ENCODE measurements around the gene RAI1. TPM values are rescaled to one million over a fixed set of nuclear protein-coding genes. Genes with fewer than 3 reads are reported as not detected.

RAI1 gene
- total and polyA plus RNA-seq, 12 donors: 4.2 to 37.3 (median 26.9) TPM

DNA sequence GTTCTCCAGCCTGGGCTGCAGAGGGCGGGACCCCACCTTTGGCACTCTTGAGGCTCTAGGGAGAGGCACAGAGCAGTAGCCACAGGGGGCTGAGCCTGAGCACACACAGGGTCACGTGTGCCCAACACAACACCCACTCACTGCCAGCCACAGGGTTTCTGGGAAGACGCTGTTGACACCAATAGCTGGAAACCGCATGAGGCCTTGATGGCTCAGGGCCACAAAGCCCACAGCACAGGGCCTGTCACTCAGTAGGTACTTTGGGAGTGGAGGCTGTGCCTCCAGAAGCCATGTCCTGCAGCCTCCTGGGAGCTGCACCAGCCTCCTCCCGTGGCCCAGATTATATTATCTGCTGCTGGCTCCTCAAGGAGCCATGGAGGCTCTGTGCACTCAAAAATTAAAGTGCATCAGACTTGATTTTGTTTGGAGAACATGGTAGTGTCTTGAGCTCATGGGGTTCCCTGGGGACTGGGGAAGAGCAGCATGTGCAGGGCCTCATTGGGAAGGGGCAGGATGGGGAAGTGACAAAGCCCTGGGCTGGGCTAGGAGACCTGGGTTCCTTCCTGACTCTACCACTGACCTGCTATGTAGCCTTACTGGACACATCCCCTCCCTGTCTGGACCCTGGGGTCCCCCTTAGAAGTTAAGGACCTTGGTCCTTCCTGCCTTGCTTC is 168.0 kb downstream of the RAI1 start:
- Histone ChIP-seq H3K36me3 (replicated peaks in 1 of 2) (peaks cover 0 to 6% of the 10 kb centered on the region in 2 donors), H3K4me1 (replicated peaks in 1 of 2) (peaks cover 21 to 25% of the 10 kb centered on the region in 2 donors), H3K27me3 (no peaks in the 10 kb centered on the region), H3K9me3 (replicated peaks in 1 of 3) (no peaks in the 10 kb centered on the region), H3K4me3 (no peak overlapping the region), H3K27ac (peak overlapping the region in 4 of 5 donors; percentile 55 to 93 (median 80))
- 24 to 53% (median 39%) methylated on average over 2 to 5 of the region's 5 CpGs for WGBS, 4 donors
- DNase-seq: peak in 6 of 7 donors; percentile 85 to 95 (median 88)
- TF ChIP-seq, protein P1, sequence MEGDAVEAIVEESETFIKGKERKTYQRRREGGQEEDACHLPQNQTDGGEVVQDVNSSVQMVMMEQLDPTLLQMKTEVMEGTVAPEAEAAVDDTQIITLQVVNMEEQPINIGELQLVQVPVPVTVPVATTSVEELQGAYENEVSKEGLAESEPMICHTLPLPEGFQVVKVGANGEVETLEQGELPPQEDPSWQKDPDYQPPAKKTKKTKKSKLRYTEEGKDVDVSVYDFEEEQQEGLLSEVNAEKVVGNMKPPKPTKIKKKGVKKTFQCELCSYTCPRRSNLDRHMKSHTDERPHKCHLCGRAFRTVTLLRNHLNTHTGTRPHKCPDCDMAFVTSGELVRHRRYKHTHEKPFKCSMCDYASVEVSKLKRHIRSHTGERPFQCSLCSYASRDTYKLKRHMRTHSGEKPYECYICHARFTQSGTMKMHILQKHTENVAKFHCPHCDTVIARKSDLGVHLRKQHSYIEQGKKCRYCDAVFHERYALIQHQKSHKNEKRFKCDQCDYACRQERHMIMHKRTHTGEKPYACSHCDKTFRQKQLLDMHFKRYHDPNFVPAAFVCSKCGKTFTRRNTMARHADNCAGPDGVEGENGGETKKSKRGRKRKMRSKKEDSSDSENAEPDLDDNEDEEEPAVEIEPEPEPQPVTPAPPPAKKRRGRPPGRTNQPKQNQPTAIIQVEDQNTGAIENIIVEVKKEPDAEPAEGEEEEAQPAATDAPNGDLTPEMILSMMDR (IDR thresholded peaks at IDR 0.05): no peak
- TF ChIP-seq POLR2A (IDR thresholded peaks at IDR 0.05): no peak
- intact Hi-C loops (cut with DNase I): no loop called here

DNA sequence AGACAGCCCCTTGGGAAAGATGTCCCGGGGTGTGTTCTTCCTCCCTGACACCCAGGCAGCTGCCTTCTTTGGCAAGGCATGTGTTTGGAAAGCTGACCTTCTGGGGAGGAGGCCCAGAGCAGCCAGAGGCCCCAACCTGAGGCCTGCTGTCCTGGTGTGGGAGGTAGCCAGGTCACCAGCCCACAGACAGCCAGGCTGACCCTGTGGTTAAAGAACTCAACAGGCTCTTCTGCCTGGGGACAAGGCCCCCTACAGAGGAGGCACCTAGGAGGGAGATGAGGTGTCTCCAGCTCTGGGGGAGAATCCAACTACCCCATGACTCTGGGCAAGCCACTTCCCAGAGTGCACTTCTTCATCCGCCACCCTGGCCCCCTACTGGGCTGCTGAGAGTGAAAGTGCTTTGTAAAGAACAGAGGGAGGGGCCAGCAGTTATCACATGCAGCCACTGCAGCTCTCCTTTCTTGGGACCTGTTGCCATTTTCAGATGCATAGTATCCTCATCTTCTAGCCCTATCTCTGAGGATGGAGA is 168.7 kb downstream of the RAI1 start:
- peak in 3 of 7 donors; percentile 68 to 72 (median 71) for DNase-seq
- Histone ChIP-seq H3K27ac (peak overlapping the region; percentile 16 to 93 (median 68)), H3K4me1 (replicated peaks in 1 of 2) (peaks cover 21 to 26% of the 10 kb centered on the region in 2 donors), H3K4me3 (no peak overlapping the region), H3K9me3 (replicated peaks in 1 of 3) (no peaks in the 10 kb centered on the region), H3K27me3 (no peaks in the 10 kb centered on the region), H3K36me3 (replicated peaks in 1 of 2) (peaks cover 0 to 6% of the 10 kb centered on the region in 2 donors)
- WGBS, 4 donors: 56 to 71% (median 59%) methylated on average over 1 to 2 of the region's 2 CpGs
- intact Hi-C loops (cut with DNase I): no loop called here
- TF ChIP-seq POLR2A (IDR thresholded peaks at IDR 0.05): peak in 1 of 2 donors; percentile 14
- TF ChIP-seq, protein P1 (IDR thresholded peaks at IDR 0.05): peak in 5 of 6 experiments; percentile 18 to 44 (median 38)

DNA sequence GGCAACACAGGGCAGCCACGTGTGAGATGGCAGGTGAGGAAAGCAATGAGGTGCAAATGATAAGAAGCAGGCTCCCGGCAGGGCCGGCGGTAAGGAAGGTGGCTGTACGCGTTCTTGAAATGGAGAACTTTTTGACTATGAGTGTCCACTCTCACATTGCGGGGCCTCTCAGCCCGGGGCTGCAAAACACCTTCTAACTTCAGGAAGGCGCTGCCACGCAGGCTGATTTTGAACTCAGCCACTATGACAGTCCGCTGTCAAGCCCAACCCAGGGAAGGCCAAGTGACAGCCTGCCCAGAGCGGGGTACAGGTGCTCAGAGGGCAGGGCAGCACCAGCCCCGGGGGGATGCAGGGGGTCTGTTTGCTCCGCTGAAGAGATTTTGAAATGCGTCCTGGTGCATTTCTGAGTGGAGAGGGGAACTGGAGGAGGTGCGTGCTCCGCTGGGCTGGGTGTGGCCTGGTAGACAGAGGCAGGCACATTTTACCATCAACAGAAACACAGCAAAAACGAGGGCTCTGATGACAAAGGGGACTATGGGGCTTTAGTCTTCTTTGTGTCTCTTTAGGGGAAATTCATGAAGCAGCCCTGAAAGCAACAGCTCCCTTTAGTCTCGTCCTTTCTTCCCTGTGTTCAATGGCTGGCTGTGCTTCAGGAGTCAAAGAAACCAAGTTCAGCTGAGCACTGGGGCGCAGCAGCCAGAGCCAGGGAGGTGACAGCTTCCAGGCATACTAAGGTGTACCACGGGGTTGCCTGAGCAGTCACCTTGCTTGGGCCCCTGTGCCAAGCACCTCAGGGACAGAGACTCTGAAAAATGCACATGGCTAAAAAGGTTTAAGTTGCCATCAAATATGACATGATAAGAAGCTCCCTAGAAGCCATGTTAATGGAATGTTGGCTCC is 170.1 kb downstream of the RAI1 start:
- Histone ChIP-seq H3K4me3 (no peak overlapping the region), H3K9me3 (replicated peaks in 1 of 3) (no peaks in the 10 kb centered on the region), H3K27me3 (no peaks in the 10 kb centered on the region), H3K36me3 (replicated peaks in 1 of 2) (peaks cover 0 to 6% of the 10 kb centered on the region in 2 donors), H3K4me1 (replicated peaks in 1 of 2) (peaks cover 28 to 40% of the 10 kb centered on the region in 2 donors), H3K27ac (peak overlapping the region in 2 of 5 donors; percentile 91 to 93)
- 84 to 88% (median 85%) methylated on average over 21 of the region's 21 CpGs for WGBS, 4 donors
- no peak for TF ChIP-seq POLR2A (IDR thresholded peaks at IDR 0.05)
- TF ChIP-seq, protein P1 (IDR thresholded peaks at IDR 0.05): no peak
- no peak for DNase-seq
- intact Hi-C loops (cut with DNase I): no loop called here

DNA sequence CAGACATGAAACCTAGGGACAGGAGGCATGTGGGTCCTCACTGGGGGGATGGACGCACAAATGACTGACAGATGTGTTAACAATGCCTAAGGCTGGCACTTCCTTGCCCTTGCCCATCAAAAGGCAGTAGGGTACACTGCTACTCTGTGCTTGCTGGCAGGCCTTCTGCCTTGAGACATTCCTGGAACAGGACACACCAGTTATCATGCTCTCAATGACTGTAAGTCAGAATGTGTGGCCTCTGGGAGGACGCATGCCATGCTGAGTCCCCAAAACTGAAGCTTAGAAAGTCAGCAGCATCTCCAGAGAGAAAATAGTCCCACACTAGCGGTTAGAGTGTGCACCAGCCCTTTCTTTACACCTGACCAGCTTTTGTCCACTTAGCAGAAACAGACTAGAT is 171.7 kb downstream of the RAI1 start:
- Histone ChIP-seq H3K27ac (peak overlapping the region in 1 of 5 donors; percentile 26), H3K4me3 (no peak overlapping the region), H3K36me3 (replicated peaks in 1 of 2) (no peaks in the 10 kb centered on the region), H3K9me3 (replicated peaks in 1 of 3) (no peaks in the 10 kb centered on the region), H3K27me3 (no peaks in the 10 kb centered on the region), H3K4me1 (replicated peaks in 1 of 2) (peaks cover 36 to 56% of the 10 kb centered on the region in 2 donors)
- TF ChIP-seq POLR2A (IDR thresholded peaks at IDR 0.05): no peak
- TF ChIP-seq, protein P1 (IDR thresholded peaks at IDR 0.05): no peak
- WGBS, 4 donors: 87 to 100% (median 95%) methylated on average over 2 to 3 of the region's 3 CpGs
- DNase-seq: peak in 1 of 7 donors; percentile 19
- intact Hi-C loops (cut with DNase I): no loop called here

All from adrenal gland (tissue), 12 donors.